GM12878 (cell line): ENCODE data around the gene HMCN2. TPM values are rescaled to one million over a fixed set of nuclear protein-coding genes. Genes with fewer than 3 reads are reported as not detected.

Experiments used
- ATAC-seq: fragments of 200-7000 bp; cut with Tn5 transposase; 3 replicates; pipeline ENCODE4 v1.9.1; 2020; ENCODE audit warnings: mild to moderate bottlenecking, moderate library complexity
- BruUV-seq: library from RNA; stranded (reverse); fragments of 400-500 nt; replicated peaks from 2 replicates; lab custom pipeline; 2021; lab: Mats Ljungman, UMichigan
- CTCF ChIA-PET: fragments of 300-600 bp; sonication (Branson Sonifier 250); formaldehyde crosslinking; extraction: SDS; loops from one replicate; lab custom pipeline; 2021; ENCODE audit warnings: inconsistent platforms; lab: Yijun Ruan, JAX
- POLR2A ChIA-PET: fragments of 350-600 bp; formaldehyde crosslinking; extraction: SDS; loops from one replicate; lab custom pipeline; 2021; ENCODE audit warnings: inconsistent platforms; lab: Charles Lee
- RAD21 ChIA-PET: fragments of 300-600 bp; sonication (Branson Sonifier 250); formaldehyde crosslinking; loops from one replicate; lab custom pipeline; 2023; ENCODE audit warnings: antibody characterized with exemption; ENCODE audit not compliant: unreplicated experiment; lab: Charles Lee
- SMC1A ChIA-PET: fragments of 300-600 bp; sonication (Branson Sonifier 250); formaldehyde crosslinking; loops from one replicate; lab custom pipeline; 2023; ENCODE audit not compliant: unreplicated experiment, uncharacterized antibody; lab: Charles Lee
- DNase-seq: peaks from one replicate; pipeline ENCODE4 v3.0.0-alpha.2; 2011; ENCODE audit warnings: low read depth, low spot score
- FAIRE-seq: peaks from 3 replicates; lab custom pipeline; 2011; peaks lifted over from hg19 to GRCh38; lab: Jason Lieb, UNC
- H2AFZ ChIP-seq: 2 replicates; pipeline ENCODE4 v1.6.0; 2011; ENCODE audit warnings: low read depth, low read length, control low read depth; ENCODE audit not compliant: control insufficient read depth
- H3K27ac ChIP-seq: 2 replicates; pipeline ENCODE4 v1.5.1; 2011; ENCODE audit warnings: control low read depth; ENCODE audit not compliant: control insufficient read depth, insufficient read depth
- H3K27me3 ChIP-seq, 2 experiments: replicated peaks in 1 of 2; 2 replicates each; pipeline versions ENCODE4 v1.6.0 to v1.6.1; 2011; ENCODE audit warnings: low read length in 1 of 2; ENCODE audit not compliant: control insufficient read depth in 2 of 2, insufficient read depth in 2 of 2
- H3K36me3 ChIP-seq, 2 experiments: 2 replicates each; pipeline ENCODE4 v1.5.1; 2011; ENCODE audit warnings: low read length in 1 of 2; ENCODE audit not compliant: control insufficient read depth in 2 of 2, insufficient read depth in 2 of 2
- H3K4me1 ChIP-seq: 2 replicates; pipeline ENCODE4 v1.6.1; 2011; ENCODE audit warnings: mild to moderate bottlenecking, low read length, moderate library complexity, mixed read lengths; ENCODE audit not compliant: control insufficient read depth, insufficient read depth
- H3K4me2 ChIP-seq: 2 replicates; pipeline ENCODE4 v1.6.0; 2011; ENCODE audit warnings: control low read depth; ENCODE audit not compliant: control insufficient read depth, insufficient read depth
- H3K4me3 ChIP-seq: fragments of 200-600 bp; sonication (generic); 2 replicates; pipeline ENCODE4 v1.5.1; 2016
- H3K79me2 ChIP-seq: 2 replicates; pipeline ENCODE4 v1.6.0; 2011; ENCODE audit warnings: low read length; ENCODE audit not compliant: control insufficient read depth, insufficient read depth
- H3K9ac ChIP-seq: 2 replicates; pipeline ENCODE4 v1.8.0; 2011; ENCODE audit warnings: low read length, control low read depth, mixed read lengths; ENCODE audit not compliant: control insufficient read depth, insufficient read depth
- H3K9me3 ChIP-seq: replicated peaks from 3 replicates; pipeline ENCODE4 v1.5.1; 2011; ENCODE audit warnings: mild to moderate bottlenecking, low read length; ENCODE audit not compliant: control insufficient read depth, insufficient read depth
- H4K20me1 ChIP-seq: 2 replicates; pipeline ENCODE4 v1.6.0; 2011; ENCODE audit not compliant: control insufficient read depth, insufficient read depth
- CBX5 ChIP-seq: sonication (generic); IDR thresholded peaks from 2 replicates; pipeline ENCODE4 v1.6.1; 2016; ENCODE audit warnings: low read depth, moderate library complexity, mild to moderate bottlenecking, inconsistent platforms
- HDGF ChIP-seq: fragments of 450-650 bp; IDR thresholded peaks from 2 replicates; pipeline ENCODE4 v1.6.1; 2016; ENCODE audit warnings: antibody characterized with exemption
- IKZF1 ChIP-seq: fragments of 450-650 bp; conservative IDR thresholded peaks from 2 replicates; pipeline ENCODE4 v1.6.1; 2017; ENCODE audit warnings: antibody characterized with exemption, mild to moderate bottlenecking
- JUND ChIP-seq: IDR thresholded peaks from 2 replicates; pipeline ENCODE4 v1.6.1; 2012; ENCODE audit warnings: low read depth, mild to moderate bottlenecking, low read length, improper control_type of control experiment, moderate library complexity
- POLR2AphosphoS5 ChIP-seq: IDR thresholded peaks from 2 replicates; pipeline ENCODE4 v1.6.1; 2011; ENCODE audit warnings: mild to moderate bottlenecking, low read length, inconsistent platforms
- SUZ12 ChIP-seq: fragments of 200-600 bp; sonication (generic); IDR thresholded peaks from one replicate; pipeline ENCODE4 v1.6.1; 2018; ENCODE audit warnings: antibody characterized with exemption, mild to moderate bottlenecking; ENCODE audit not compliant: unreplicated experiment
- TARDBP ChIP-seq: IDR thresholded peaks from 2 replicates; pipeline ENCODE4 v1.6.1; 2016; ENCODE audit warnings: borderline replicate concordance
- YBX1 ChIP-seq: fragments of 450-650 bp; IDR thresholded peaks from 2 replicates; pipeline ENCODE4 v1.6.1; 2016; ENCODE audit warnings: antibody characterized with exemption
- ZNF622 ChIP-seq: fragments of 450-650 bp; IDR thresholded peaks from 2 replicates; pipeline ENCODE4 v1.6.1; 2017; ENCODE audit warnings: mild to moderate bottlenecking, inconsistent platforms
- ZZZ3 ChIP-seq: IDR thresholded peaks from 2 replicates; pipeline ENCODE4 v1.6.1; 2011; ENCODE audit warnings: low read depth; ENCODE audit not compliant: control insufficient read depth, insufficient read length
- WGBS: methylation state at CpG from one replicate; pipeline ENCODE4 v1.1.6; 2016; ENCODE audit warnings: low lambda C conversion rate; ENCODE audit not compliant: insufficient replicate concordance, insufficient coverage; ENCODE audit errors: missing lambda C conversion rate; 5-methylcytosine and 5-hydroxymethylcytosine counted together
- in situ Hi-C: fragments of 300-500 bp; cut with MboI; formaldehyde crosslinking; loops from 9 replicates; pipeline ENCODE4 v1.14.3; 2018; ENCODE audit warnings: mixed read lengths
- intact Hi-C: fragments of 100-400 bp; cut with micrococcal nuclease; formaldehyde crosslinking; loops from one replicate; pipeline ENCODE4 v1.14.2; 2022; ENCODE audit not compliant: unreplicated experiment
- polyA plus RNA-seq, 11 experiments: library from polyadenylated mRNA; depleted of rRNA in 4 of 11; unstranded in 6 of 11; stranded (reverse) in 5 of 11; fragments of >200 nt; fragmentation: Nextera tagmentation in 4 of 11; fragmentation: Illumina TruSeq in 1 of 11; extraction: Ambion mirVana in 4 of 11; extraction: Trizol in 1 of 11; gene quantifications; 1 replicate in 1 of 11; 2 replicates in 10 of 11; pipeline versions ENCODE4 v1.2.1 to v1.2.3, GENCODE V29; 2011 to 2016; ENCODE audit warnings: inconsistent platforms in 2 of 11, missing spikeins in 2 of 11, low read depth in 1 of 11
- total RNA-seq, 4 experiments: library from RNA; depleted of rRNA in 3 of 4; stranded (reverse); fragments of >200 nt in 3 of 4; fragmentation: Illumina TruSeq in 1 of 4; extraction: Trizol in 1 of 4; gene quantifications; 2 replicates each; pipeline versions ENCODE4 v1.2.1 to v1.2.3, GENCODE V29; 2013 to 2021
- TF ChIP-seq, protein P1 (sequence below): IDR thresholded peaks from 2 replicates; pipeline ENCODE4 v1.6.1; 2012; ENCODE audit warnings: improper control_type of control experiment, low read depth, low read length; ENCODE audit not compliant: insufficient replicate concordance
- TF ChIP-seq, protein P2 (sequence below): IDR thresholded peaks from 2 replicates; pipeline ENCODE4 v1.6.1; 2011; ENCODE audit warnings: low read depth, mild to moderate bottlenecking, low read length, moderate library complexity, borderline replicate concordance; ENCODE audit errors: extremely low read depth

HMCN2 gene
- total and polyA plus RNA-seq, 10 of the 15 experiments (the other 5 are each of a cell fraction or from before 2014, with no cell fraction given) = 0.04 TPM; not detected in 9

DNA sequence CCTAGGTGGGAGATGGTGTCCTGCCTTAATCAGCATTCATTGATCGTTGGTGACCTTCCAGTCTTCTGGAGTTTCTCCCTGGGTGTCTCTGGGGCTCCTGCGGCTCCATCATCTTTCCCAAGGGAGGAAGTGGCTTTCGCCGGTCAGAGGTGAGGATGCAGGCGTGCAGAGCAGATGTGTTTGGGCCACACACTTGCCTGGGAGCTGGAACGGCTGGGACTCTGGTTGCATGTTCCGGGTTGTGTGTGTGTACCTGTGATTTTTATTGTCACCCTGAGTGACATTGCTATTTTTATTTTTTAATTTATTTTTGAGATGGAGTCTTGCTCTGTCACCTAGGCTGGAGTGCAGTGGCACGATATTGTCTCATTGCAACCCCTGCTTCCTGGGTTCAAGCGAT lies 9.6 kb downstream of the HMCN2 start (continued):
- TF ChIP-seq, protein P1, sequence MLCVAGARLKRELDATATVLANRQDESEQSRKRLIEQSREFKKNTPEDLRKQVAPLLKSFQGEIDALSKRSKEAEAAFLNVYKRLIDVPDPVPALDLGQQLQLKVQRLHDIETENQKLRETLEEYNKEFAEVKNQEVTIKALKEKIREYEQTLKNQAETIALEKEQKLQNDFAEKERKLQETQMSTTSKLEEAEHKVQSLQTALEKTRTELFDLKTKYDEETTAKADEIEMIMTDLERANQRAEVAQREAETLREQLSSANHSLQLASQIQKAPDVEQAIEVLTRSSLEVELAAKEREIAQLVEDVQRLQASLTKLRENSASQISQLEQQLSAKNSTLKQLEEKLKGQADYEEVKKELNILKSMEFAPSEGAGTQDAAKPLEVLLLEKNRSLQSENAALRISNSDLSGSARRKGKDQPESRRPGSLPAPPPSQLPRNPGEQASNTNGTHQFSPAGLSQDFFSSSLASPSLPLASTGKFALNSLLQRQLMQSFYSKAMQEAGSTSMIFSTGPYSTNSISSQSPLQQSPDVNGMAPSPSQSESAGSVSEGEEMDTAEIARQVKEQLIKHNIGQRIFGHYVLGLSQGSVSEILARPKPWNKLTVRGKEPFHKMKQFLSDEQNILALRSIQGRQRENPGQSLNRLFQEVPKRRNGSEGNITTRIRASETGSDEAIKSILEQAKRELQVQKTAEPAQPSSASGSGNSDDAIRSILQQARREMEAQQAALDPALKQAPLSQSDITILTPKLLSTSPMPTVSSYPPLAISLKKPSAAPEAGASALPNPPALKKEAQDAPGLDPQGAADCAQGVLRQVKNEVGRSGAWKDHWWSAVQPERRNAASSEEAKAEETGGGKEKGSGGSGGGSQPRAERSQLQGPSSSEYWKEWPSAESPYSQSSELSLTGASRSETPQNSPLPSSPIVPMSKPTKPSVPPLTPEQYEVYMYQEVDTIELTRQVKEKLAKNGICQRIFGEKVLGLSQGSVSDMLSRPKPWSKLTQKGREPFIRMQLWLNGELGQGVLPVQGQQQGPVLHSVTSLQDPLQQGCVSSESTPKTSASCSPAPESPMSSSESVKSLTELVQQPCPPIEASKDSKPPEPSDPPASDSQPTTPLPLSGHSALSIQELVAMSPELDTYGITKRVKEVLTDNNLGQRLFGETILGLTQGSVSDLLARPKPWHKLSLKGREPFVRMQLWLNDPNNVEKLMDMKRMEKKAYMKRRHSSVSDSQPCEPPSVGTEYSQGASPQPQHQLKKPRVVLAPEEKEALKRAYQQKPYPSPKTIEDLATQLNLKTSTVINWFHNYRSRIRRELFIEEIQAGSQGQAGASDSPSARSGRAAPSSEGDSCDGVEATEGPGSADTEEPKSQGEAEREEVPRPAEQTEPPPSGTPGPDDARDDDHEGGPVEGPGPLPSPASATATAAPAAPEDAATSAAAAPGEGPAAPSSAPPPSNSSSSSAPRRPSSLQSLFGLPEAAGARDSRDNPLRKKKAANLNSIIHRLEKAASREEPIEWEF = no peak
- TF ChIP-seq JUND (no peak), ZNF622 (no peak), ZZZ3 (no peak), TARDBP (no peak)
- TF ChIP-seq, protein P2, sequence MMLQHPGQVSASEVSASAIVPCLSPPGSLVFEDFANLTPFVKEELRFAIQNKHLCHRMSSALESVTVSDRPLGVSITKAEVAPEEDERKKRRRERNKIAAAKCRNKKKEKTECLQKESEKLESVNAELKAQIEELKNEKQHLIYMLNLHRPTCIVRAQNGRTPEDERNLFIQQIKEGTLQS = no peak

DNA sequence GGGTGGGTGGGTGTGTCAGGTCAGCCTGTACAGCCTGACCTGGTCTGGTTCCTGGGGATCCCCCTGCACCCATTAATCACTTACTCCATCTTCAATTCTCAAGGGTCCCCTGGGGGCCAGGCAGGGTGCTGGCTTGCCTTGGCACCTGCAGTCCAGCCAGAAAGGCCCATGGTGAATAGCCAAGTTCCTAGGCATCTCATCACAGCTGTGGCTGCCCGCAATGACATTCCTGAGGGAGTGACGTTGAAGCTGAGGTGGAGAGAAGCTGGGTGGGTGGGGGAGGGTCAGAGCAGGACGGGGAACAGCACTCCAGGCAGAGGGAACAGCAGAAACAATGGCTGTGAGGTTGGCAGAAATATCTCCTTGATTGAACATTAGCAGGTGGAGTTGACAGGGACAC lies 10.6 kb downstream of the HMCN2 start:
- H3K27me3 ChIP-seq = no peaks in the 10 kb centered on the region; a peak in 1 of 4 replicates
- WGBS = 22% methylated on average over 3 of the region's 3 CpGs
- H3K36me3 ChIP-seq = no peaks in the 10 kb centered on the region
- H3K79me2 ChIP-seq = no peaks in the 10 kb centered on the region
- H3K4me2 ChIP-seq = no peak overlapping the region
- ATAC-seq (no peak), DNase-seq (no peak), FAIRE-seq (no peak)
- TF ChIP-seq POLR2AphosphoS5 (no peak), HDGF (no peak), YBX1 (no peak), SUZ12 (no peak), CBX5 (no peak), IKZF1 (no peak)
- H3K9ac ChIP-seq = no peak overlapping the region
- ChIA-PET POLR2A (no interaction called here), RAD21 (no interaction called here), SMC1A (no interaction called here), CTCF (no interaction called here)
- H3K27ac ChIP-seq = no peak overlapping the region
- BruUV-seq = no TSS peak
- H2AFZ ChIP-seq = no peak overlapping the region
- H3K9me3 ChIP-seq = no peaks in the 10 kb centered on the region
- no peak overlapping the region for H3K4me3 ChIP-seq
- in situ Hi-C loops = no loop called here
- intact Hi-C loops = no loop called here
- no peaks in the 10 kb centered on the region for H4K20me1 ChIP-seq
- no peaks in the 10 kb centered on the region for H3K4me1 ChIP-seq
